ENCODE measurements around the gene CXCL3.

The CXCL3 gene

DNA sequence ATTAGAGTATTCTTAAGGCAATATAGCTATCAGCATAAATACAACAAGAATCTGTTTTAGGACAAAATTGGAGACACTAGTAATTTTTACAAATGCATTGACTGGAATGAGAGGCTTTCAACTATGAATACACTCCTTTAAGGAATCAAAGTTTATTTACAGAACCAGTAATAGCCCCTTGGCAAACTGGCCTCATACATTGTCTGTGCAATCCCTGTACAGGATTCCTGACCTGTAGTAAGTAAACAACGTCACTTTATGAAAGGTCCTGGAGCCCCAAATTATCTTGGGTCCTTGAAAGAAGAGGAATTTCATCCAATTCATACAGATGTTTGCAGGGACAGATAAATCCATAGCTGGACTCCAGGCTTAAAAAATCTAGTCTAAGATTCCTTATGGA lies 25.4 kb upstream of the CXCL3 start:
- no peak overlapping the region for H3K27ac Mint-ChIP-seq (ENCODE audit: low read depth)
- H3K4me1 Mint-ChIP-seq, result no peaks in the 10 kb centered on the region
- no peaks in the 10 kb centered on the region for H3K27me3 Mint-ChIP-seq
- DNase-seq (ENCODE audit: low spot score in 2 of 2) (no peak), ATAC-seq (replicated peaks; ENCODE audit: extremely low read depth, poor library complexity, severe bottlenecking) (no peak)
- no peaks in the 10 kb centered on the region for H3K9me3 Mint-ChIP-seq
- no peak overlapping the region for H3K4me3 Mint-ChIP-seq
- no peaks in the 10 kb centered on the region for H3K36me3 Mint-ChIP-seq (ENCODE audit: insufficient read depth)

GRCh38 chr4:74062953-74063352 lies 24.5 kb upstream of the CXCL3 start:
- H3K27me3 Mint-ChIP-seq, result no peaks in the 10 kb centered on the region
- H3K9me3 Mint-ChIP-seq, result no peaks in the 10 kb centered on the region
- no peaks in the 10 kb centered on the region for H3K4me1 Mint-ChIP-seq
- ATAC-seq (replicated peaks; ENCODE audit: extremely low read depth, poor library complexity, severe bottlenecking), result no peak
- no peaks in the 10 kb centered on the region for H3K36me3 Mint-ChIP-seq (ENCODE audit: insufficient read depth)
- no peak overlapping the region for H3K4me3 Mint-ChIP-seq
- no peak overlapping the region for H3K27ac Mint-ChIP-seq (ENCODE audit: low read depth)
- DNase-seq (ENCODE audit: low spot score in 2 of 2), result no peak

- Mint-ChIP-seq H3K4me3 (no peak overlapping the region), H3K27ac (ENCODE audit: low read depth) (no peak overlapping the region), H3K9me3 (no peaks in the 10 kb centered on the region), H3K36me3 (ENCODE audit: insufficient read depth) (no peaks in the 10 kb centered on the region), H3K27me3 (no peaks in the 10 kb centered on the region), H3K4me1 (no peaks in the 10 kb centered on the region)
- DNase-seq (ENCODE audit: low spot score in 2 of 2) (no peak), ATAC-seq (replicated peaks; ENCODE audit: extremely low read depth, poor library complexity, severe bottlenecking) (no peak)
Measured at GRCh38 chr4:74061430-74061829, 22.9 kb upstream of the CXCL3 start.

GRCh38 chr4:74059161-74059829 lies 20.8 kb upstream of the CXCL3 start:
- H3K4me1 Mint-ChIP-seq, result no peaks in the 10 kb centered on the region
- no peaks in the 10 kb centered on the region for H3K9me3 Mint-ChIP-seq
- H3K4me3 Mint-ChIP-seq, result no peak overlapping the region
- H3K27me3 Mint-ChIP-seq, result no peaks in the 10 kb centered on the region
- H3K27ac Mint-ChIP-seq (ENCODE audit: low read depth), result no peak overlapping the region
- DNase-seq (ENCODE audit: low spot score in 2 of 2) (no peak), ATAC-seq (replicated peaks; ENCODE audit: extremely low read depth, poor library complexity, severe bottlenecking) (no peak)
- H3K36me3 Mint-ChIP-seq (ENCODE audit: insufficient read depth), result no peaks in the 10 kb centered on the region

DNA sequence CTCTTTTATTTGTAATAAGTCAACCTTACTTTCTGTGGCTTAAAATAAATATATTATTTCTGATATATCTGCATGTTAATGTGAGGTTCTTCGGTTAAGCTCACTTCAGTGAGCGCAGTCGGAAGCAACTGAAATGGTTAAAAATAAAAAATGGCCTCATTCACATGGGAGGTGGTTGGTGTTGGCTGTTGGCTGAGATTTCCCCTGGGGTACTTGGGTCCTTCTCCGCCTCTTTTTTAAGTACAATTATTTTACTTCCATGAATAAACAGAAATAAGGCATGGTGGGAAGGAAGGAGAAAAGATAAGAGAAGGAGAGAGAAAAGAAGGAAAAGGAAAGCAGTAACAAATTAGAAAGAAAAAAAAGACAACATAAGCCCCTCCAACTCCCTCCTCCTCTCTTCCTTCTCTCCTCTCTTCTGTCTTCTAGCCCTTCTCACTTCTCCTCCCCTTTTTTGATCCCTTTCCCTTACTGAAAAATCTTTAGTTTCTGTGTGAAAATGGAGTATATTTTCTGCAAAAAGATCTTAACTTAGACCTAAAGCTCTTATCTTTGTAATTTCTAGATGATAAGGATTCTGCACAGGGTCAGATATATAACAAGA lies 19.7 kb upstream of the CXCL3 start:
- no peak overlapping the region for H3K27ac Mint-ChIP-seq (ENCODE audit: low read depth)
- H3K27me3 Mint-ChIP-seq, result no peaks in the 10 kb centered on the region

DNA sequence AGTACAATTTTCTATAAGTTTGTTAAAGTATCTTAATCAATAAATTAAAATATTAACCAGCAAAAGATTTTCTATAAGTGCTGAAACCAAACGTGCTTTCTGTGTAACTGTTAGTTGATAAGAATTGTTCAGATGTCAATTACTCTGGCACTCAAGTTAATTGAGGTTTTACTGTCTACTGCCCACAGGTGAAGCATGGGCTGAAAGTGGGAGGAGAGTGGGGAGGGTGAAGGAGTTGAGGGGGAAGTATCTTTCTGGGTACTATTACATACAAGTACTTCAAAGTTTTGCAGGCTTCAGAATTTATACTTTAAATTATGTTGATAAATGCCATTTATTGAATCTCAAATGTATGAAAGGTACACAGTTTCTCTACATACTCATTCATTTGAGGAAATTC lies 19.1 kb upstream of the CXCL3 start:
- Mint-ChIP-seq H3K4me3 (no peak overlapping the region), H3K4me1 (no peaks in the 10 kb centered on the region), H3K9me3 (no peaks in the 10 kb centered on the region), H3K27ac (ENCODE audit: low read depth) (no peak overlapping the region), H3K36me3 (ENCODE audit: insufficient read depth) (no peaks in the 10 kb centered on the region), H3K27me3 (no peaks in the 10 kb centered on the region)
- ATAC-seq (replicated peaks; ENCODE audit: extremely low read depth, poor library complexity, severe bottlenecking) (no peak), DNase-seq (ENCODE audit: low spot score in 2 of 2) (no peak)

More for the DNA sequence above, 19.7 kb upstream of the CXCL3 start:
- no peak overlapping the region for H3K4me3 Mint-ChIP-seq
- ATAC-seq (replicated peaks; ENCODE audit: extremely low read depth, poor library complexity, severe bottlenecking) (no peak), DNase-seq (ENCODE audit: low spot score in 2 of 2) (no peak)
- no peaks in the 10 kb centered on the region for H3K36me3 Mint-ChIP-seq (ENCODE audit: insufficient read depth)
- no peaks in the 10 kb centered on the region for H3K4me1 Mint-ChIP-seq
- no peaks in the 10 kb centered on the region for H3K9me3 Mint-ChIP-seq

- Mint-ChIP-seq H3K36me3 (ENCODE audit: insufficient read depth) (peaks cover 1% of the 10 kb centered on the region), H3K4me1 (no peaks in the 10 kb centered on the region)
- no peak for ATAC-seq (replicated peaks; ENCODE audit: extremely low read depth, poor library complexity, severe bottlenecking)
Measured at GRCh38 chr4:74056858-74057562, 18.5 kb upstream of the CXCL3 start.

DNA sequence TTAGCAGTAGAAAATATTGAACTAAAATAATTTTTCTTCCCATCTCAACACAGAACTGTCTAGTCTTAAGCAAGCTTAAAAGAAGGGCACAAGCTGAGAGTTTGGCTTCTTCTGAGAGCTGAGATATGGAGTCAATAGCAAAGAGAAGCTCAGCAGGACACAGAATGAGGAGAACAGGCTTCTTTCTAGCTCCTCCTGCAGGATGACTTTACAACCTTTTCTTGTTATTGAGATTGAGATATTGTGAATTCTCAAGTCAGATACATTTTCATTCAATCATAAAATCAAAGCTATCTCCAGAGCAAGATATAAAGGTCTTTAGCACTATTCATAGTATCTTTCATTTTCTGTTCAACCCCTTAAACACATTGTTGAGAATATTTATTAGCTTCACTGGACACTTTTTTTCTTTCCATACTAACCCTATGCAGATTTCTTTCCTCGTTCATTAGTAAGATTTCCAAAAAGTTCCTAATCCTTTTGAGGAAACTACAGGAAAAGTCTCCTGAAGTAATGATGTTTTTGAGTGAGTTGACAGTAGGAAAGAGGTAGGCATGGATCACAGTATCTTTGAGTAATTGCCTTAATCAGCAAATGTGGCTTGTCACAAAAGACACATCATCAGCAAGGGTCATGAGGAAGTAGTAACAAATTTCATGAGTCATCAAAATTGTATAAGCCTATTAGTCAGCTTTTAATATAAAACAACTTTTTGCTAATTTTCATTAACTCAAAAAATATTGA lies 17.8 kb upstream of the CXCL3 start:
- Mint-ChIP-seq H3K27ac (ENCODE audit: low read depth) (no peak overlapping the region), H3K4me3 (no peak overlapping the region), H3K36me3 (ENCODE audit: insufficient read depth) (peaks cover 1% of the 10 kb centered on the region), H3K9me3 (no peaks in the 10 kb centered on the region), H3K4me1 (no peaks in the 10 kb centered on the region), H3K27me3 (no peaks in the 10 kb centered on the region)
- DNase-seq (ENCODE audit: low spot score in 2 of 2) (no peak), ATAC-seq (replicated peaks; ENCODE audit: extremely low read depth, poor library complexity, severe bottlenecking) (no peak)

More at GRCh38 chr4:74056858-74057562, 18.5 kb upstream of the CXCL3 start:
- no peak for DNase-seq (ENCODE audit: low spot score in 2 of 2)
- H3K27me3 Mint-ChIP-seq, result no peaks in the 10 kb centered on the region
- no peaks in the 10 kb centered on the region for H3K9me3 Mint-ChIP-seq
- no peak overlapping the region for H3K27ac Mint-ChIP-seq (ENCODE audit: low read depth)
- H3K4me3 Mint-ChIP-seq, result no peak overlapping the region

- H3K27ac Mint-ChIP-seq (ENCODE audit: low read depth), result no peak overlapping the region
- no peaks in the 10 kb centered on the region for H3K9me3 Mint-ChIP-seq
- no peak overlapping the region for H3K4me3 Mint-ChIP-seq
- DNase-seq (ENCODE audit: low spot score in 2 of 2) (no peak), ATAC-seq (replicated peaks; ENCODE audit: extremely low read depth, poor library complexity, severe bottlenecking) (no peak)
- no peaks in the 10 kb centered on the region for H3K4me1 Mint-ChIP-seq
- H3K27me3 Mint-ChIP-seq, result no peaks in the 10 kb centered on the region
- peaks cover 1% of the 10 kb centered on the region for H3K36me3 Mint-ChIP-seq (ENCODE audit: insufficient read depth)
Measured at GRCh38 chr4:74055498-74055897, 17.0 kb upstream of the CXCL3 start.

DNA sequence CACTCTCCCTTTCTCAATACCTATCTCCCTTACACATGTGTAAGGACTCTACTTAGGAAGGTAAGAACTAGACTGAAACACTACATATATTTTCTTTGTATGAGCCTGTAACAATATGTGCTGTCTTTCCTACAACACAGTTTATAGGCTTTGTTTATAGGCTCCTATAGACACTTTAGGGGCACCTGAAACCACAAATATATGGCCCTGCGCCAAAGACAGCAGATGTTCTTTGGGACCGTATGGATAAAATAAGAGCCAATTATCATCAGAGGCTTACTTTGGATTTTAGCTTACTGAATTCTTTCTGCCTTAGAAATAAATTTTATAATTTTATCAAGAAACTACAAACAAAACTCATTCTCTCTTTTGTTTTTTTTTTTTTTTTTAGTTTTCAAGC lies 16.6 kb upstream of the CXCL3 start:
- ATAC-seq (replicated peaks; ENCODE audit: extremely low read depth, poor library complexity, severe bottlenecking), result no peak
- H3K4me3 Mint-ChIP-seq, result no peak overlapping the region

DNA sequence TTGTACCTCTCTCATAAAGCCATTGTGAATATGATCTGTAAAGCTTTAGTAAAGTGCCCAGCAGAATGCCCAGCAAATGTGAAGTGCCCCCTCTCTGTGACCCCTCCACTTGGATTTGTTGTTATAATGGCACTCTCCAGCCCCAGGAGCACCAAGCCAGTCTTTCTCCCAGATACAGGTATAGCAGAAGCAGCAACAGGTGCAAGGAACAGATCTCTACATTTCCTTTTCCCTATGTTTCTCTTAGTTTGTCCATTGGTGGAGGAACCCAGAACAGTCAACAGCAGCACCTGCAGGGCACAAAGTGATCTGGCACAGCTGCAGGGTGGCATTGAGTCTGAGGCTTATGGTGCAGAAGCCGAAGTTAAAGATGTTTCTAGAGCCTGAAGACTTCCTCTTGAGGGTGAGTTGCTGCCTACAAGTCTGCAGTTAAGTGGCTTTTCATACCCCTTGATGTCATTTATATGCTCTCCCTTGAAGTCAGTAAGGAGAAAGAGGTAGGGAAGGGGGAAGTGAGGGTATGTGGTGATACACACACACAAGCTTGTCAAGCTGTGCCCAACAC lies 16.1 kb upstream of the CXCL3 start:
- Mint-ChIP-seq H3K27ac (ENCODE audit: low read depth) (no peak overlapping the region), H3K36me3 (ENCODE audit: insufficient read depth) (peaks cover 1% of the 10 kb centered on the region), H3K27me3 (no peaks in the 10 kb centered on the region), H3K4me1 (no peaks in the 10 kb centered on the region), H3K4me3 (no peak overlapping the region), H3K9me3 (no peaks in the 10 kb centered on the region)
- ATAC-seq (replicated peaks; ENCODE audit: extremely low read depth, poor library complexity, severe bottlenecking) (no peak), DNase-seq (ENCODE audit: low spot score in 2 of 2) (no peak)

More for the DNA sequence above, 16.6 kb upstream of the CXCL3 start:
- no peak for DNase-seq (ENCODE audit: low spot score in 2 of 2)
- Mint-ChIP-seq H3K4me1 (no peaks in the 10 kb centered on the region), H3K36me3 (ENCODE audit: insufficient read depth) (peaks cover 1% of the 10 kb centered on the region), H3K27me3 (no peaks in the 10 kb centered on the region), H3K9me3 (no peaks in the 10 kb centered on the region), H3K27ac (ENCODE audit: low read depth) (no peak overlapping the region)

GRCh38 chr4:74047152-74047551 lies 8.7 kb upstream of the CXCL3 start:
- Mint-ChIP-seq H3K4me3 (no peak overlapping the region), H3K4me1 (no peaks in the 10 kb centered on the region), H3K9me3 (peaks cover 7% of the 10 kb centered on the region), H3K27ac (ENCODE audit: low read depth) (no peak overlapping the region), H3K27me3 (peaks cover 9% of the 10 kb centered on the region), H3K36me3 (ENCODE audit: insufficient read depth) (no peaks in the 10 kb centered on the region)
- no peak for DNase-seq (ENCODE audit: low spot score in 2 of 2)
- no peak for ATAC-seq (replicated peaks; ENCODE audit: extremely low read depth, poor library complexity, severe bottlenecking)
